ENCODE measurements around the gene NYAP2.

Gene NYAP2

DNA sequence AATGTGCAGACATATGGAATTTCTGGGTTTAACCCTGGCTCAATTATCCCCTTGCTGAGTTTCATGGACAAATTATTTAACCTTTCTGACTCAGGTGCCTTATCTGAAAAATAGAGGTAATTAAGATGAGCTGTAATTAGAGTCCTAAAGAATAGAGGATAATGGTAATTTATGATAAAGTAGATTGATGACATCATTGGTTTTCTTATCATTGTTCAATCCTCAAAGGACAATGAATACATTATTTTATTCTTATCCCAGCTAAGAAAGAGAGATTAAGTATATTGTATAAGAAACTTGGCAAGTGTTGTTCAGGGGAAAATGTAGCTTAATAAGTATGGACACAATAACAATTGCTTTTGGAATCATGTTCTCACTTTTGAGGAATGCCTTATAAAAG, 279.3 kb downstream of the NYAP2 start:
- H3K4me3 Mint-ChIP-seq = no peak overlapping the region
- H3K36me3 Mint-ChIP-seq (ENCODE audit: low read depth) = no peaks in the 10 kb centered on the region
- no peak overlapping the region for H3K27ac Mint-ChIP-seq
- H3K4me1 Mint-ChIP-seq (ENCODE audit: low read depth) = no peaks in the 10 kb centered on the region
- no peaks in the 10 kb centered on the region for H3K9me3 Mint-ChIP-seq
- peaks cover 5% of the 10 kb centered on the region for H3K27me3 Mint-ChIP-seq (ENCODE audit: low read depth)

GRCh38 chr2:225683258-225683657, 283.7 kb downstream of the NYAP2 start:
- H3K4me3 Mint-ChIP-seq = no peak overlapping the region
- H3K9me3 Mint-ChIP-seq = no peaks in the 10 kb centered on the region
- no peak overlapping the region for H3K27ac Mint-ChIP-seq
- no peaks in the 10 kb centered on the region for H3K27me3 Mint-ChIP-seq (ENCODE audit: low read depth)
- no peaks in the 10 kb centered on the region for H3K4me1 Mint-ChIP-seq (ENCODE audit: low read depth)
- no peaks in the 10 kb centered on the region for H3K36me3 Mint-ChIP-seq (ENCODE audit: low read depth)

DNA sequence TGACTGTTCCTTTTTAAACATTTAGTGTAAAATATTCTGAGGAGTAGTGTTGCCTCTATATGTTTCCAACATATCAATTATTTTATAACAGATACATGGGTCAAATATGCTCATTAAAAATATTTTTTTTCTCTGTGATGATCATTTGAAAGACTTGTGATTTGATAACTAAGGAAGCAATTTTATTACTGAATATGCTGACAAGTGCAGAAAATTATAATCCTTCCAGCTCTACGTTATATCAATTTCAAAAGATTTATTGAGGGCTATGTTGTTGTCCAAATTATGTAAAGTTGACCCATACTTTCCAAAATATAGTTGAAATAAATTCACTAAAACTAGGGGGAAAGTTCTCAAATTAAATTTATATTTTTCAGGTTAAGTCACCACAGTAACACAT, 290.6 kb downstream of the NYAP2 start:
- no peaks in the 10 kb centered on the region for H3K9me3 Mint-ChIP-seq
- H3K4me1 Mint-ChIP-seq (ENCODE audit: low read depth) = no peaks in the 10 kb centered on the region
- H3K4me3 Mint-ChIP-seq = no peak overlapping the region
- no peak overlapping the region for H3K27ac Mint-ChIP-seq
- H3K36me3 Mint-ChIP-seq (ENCODE audit: low read depth) = no peaks in the 10 kb centered on the region
- no peaks in the 10 kb centered on the region for H3K27me3 Mint-ChIP-seq (ENCODE audit: low read depth)

- Mint-ChIP-seq H3K9me3 (no peaks in the 10 kb centered on the region), H3K36me3 (ENCODE audit: low read depth) (no peaks in the 10 kb centered on the region), H3K4me3 (no peak overlapping the region), H3K27ac (no peak overlapping the region), H3K4me1 (ENCODE audit: low read depth) (no peaks in the 10 kb centered on the region), H3K27me3 (ENCODE audit: low read depth) (no peaks in the 10 kb centered on the region)
Observed at GRCh38 chr2:225691711-225692110, 292.2 kb downstream of the NYAP2 start.

GRCh38 chr2:225693259-225693658, 293.7 kb downstream of the NYAP2 start:
- no peaks in the 10 kb centered on the region for H3K9me3 Mint-ChIP-seq
- no peaks in the 10 kb centered on the region for H3K4me1 Mint-ChIP-seq (ENCODE audit: low read depth)

GRCh38 chr2:225694664-225695063, 295.2 kb downstream of the NYAP2 start:
- H3K9me3 Mint-ChIP-seq = no peaks in the 10 kb centered on the region
- H3K36me3 Mint-ChIP-seq (ENCODE audit: low read depth) = no peaks in the 10 kb centered on the region
- H3K27ac Mint-ChIP-seq = no peak overlapping the region
- no peak overlapping the region for H3K4me3 Mint-ChIP-seq
- H3K27me3 Mint-ChIP-seq (ENCODE audit: low read depth) = no peaks in the 10 kb centered on the region
- H3K4me1 Mint-ChIP-seq (ENCODE audit: low read depth) = no peaks in the 10 kb centered on the region

More at GRCh38 chr2:225693259-225693658, 293.7 kb downstream of the NYAP2 start:
- H3K27me3 Mint-ChIP-seq (ENCODE audit: low read depth) = no peaks in the 10 kb centered on the region
- no peaks in the 10 kb centered on the region for H3K36me3 Mint-ChIP-seq (ENCODE audit: low read depth)
- H3K27ac Mint-ChIP-seq = no peak overlapping the region
- no peak overlapping the region for H3K4me3 Mint-ChIP-seq

GRCh38 chr2:225697936-225698335, 298.4 kb downstream of the NYAP2 start:
- no peaks in the 10 kb centered on the region for H3K9me3 Mint-ChIP-seq
- H3K27me3 Mint-ChIP-seq (ENCODE audit: low read depth) = no peaks in the 10 kb centered on the region
- H3K4me1 Mint-ChIP-seq (ENCODE audit: low read depth) = no peaks in the 10 kb centered on the region
- no peaks in the 10 kb centered on the region for H3K36me3 Mint-ChIP-seq (ENCODE audit: low read depth)
- H3K4me3 Mint-ChIP-seq = no peak overlapping the region
- H3K27ac Mint-ChIP-seq = no peak overlapping the region
